GM21529 (cell line): ENCODE results near the gene GNRH2.
"Not testable (repeated sequence)": the region's sequence is repeated elsewhere in the genome, so short reads cannot be mapped to it uniquely, and the experiment has no call there.

Source experiments
- ATAC-seq: cut with Tn5 transposase; IDR thresholded peaks from one replicate; pipeline ENCODE4 v1.9.1; 2021; ENCODE audit not compliant: unreplicated experiment

Gene GNRH2

GRCh38 chr20:3041854-3042409, 1.5 kb upstream of the GNRH2 start:
- ATAC-seq = no peak

DNA sequence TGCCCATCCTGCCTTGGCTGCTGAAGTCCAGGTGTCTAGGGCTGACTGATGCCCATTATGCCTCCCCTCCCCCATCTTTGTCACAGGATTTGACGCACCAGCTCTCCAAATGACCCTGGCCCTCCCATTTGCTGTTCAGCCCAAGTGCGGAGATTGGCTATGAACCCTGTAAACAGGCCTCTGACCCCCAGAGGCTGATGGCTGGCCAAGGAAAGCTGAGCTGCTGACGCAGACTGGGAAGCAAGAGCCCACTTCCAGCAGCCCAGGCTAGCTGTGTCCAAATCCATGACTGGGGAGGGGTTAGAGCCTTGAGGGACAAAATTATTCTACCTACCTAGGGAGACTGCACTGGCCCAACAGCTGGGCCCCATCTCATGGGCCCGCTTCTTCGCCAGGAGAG, 797 bp upstream of the GNRH2 start:
- ATAC-seq = no peak

DNA sequence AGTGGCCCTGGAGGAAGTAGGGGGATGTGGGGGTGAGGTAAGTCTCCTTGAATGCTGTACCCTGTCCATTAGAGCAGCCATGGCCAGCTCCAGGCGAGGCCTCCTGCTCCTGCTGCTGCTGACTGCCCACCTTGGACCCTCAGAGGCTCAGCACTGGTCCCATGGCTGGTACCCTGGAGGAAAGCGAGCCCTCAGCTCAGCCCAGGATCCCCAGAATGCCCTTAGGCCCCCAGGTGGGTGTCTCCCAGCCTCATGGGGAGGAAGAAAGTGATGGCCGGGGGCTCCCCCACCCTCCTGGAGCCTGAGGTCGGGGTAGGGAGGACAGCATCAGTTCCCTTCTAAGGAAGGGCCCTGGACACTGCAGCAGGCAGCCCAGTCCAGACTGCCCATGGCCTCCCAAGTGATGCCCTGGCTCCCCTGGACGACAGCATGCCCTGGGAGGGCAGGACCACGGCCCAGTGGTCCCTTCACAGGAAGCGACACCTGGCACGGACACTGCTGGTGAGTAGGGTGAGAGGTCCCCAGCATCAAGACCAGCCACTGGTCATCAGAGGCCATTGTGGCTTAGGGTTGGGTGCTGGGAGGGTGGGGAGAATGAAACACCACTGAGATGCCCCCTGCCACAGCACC, 1.0 kb downstream of the GNRH2 start:
- ATAC-seq = no peak

DNA sequence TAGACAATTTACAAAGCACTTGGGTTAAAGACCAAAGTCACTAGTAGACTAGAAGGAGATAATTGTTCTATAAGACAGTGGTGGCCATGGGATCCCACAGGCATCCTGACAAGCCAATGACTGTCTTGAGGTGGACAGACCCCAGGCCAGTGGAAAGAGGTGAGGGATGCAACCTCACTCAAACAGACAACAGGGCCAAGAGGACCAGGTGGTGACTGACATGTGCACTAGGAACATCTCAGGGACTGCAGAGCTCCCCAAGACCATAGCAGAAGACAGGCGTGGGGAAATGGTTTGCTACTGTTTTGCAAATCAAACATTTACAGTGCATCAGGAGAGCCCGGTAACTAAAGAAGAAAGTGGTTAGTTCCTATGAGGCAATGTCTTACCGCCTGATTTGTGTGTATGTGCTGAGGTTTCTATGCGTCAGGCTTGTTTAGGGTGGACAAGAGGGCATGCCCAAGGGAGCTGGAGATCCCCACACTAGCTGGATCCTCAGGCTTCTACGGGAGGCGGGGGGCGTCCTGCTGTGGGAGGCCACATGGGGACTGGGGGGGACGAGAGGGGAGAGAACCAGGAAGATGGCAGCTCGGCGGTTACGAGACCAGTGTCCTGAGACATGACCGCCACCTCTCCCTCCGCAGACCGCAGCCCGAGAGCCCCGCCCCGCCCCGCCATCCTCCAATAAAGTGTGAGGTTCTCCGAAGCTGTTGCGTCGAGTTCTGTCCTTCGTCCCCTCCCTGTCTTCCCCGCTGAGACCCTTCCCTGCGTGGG, 1.8 kb downstream of the GNRH2 start:
- ATAC-seq = peak; percentile 48

- ATAC-seq = peak; percentile 90
Measured at GRCh38 chr20:3045816-3046676, 2.6 kb downstream of the GNRH2 start, which contains the start of gene MRPS26. MRPS26 (plus strand) TSS chr20:3046052; CDS start chr20:3046069, 17 bp downstream.

DNA sequence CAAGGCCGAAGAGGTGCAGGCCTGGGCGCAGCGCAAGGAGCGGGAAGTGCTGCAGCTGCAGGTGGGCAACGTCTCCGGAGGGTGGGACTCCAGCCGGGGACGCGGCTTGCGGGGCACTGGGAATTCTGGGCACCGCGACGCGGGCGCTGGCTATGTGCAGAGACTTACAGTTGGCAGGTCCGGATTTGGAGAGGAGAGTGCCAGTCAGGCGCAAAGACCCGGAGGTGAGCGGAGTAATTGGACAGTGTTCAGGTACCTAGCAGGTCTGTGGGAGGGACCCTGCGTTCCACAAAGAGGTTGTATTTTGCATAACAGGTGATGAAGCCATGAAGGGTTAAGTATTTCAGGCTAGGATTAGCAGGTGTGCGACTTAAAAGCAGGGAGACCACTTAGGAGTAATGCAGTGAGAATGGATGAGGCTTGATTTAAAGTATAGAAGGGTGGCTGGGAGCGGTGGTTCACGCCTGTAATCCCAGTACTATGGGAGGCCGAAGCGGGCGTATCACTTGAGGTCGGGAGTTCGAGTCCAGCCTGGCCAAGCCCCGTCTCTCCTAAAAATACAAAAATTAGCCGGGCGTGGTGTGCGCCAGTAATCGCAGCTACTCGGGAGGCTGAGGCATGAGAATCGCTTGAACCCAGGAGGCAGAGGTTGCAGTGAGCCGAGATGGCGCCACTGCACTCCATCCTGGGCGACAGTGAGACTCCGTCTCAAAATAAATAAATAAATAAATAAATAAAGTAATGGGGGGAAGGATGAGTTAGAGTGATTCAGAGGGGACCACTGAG, 3.4 kb downstream of the GNRH2 start:
- ATAC-seq = no peak

- no peak for ATAC-seq
Measured at GRCh38 chr20:3047486-3048419, 4.3 kb downstream of the GNRH2 start.

GRCh38 chr20:3051385-3052019, 8.1 kb downstream of the GNRH2 start:
- no peak for ATAC-seq

DNA sequence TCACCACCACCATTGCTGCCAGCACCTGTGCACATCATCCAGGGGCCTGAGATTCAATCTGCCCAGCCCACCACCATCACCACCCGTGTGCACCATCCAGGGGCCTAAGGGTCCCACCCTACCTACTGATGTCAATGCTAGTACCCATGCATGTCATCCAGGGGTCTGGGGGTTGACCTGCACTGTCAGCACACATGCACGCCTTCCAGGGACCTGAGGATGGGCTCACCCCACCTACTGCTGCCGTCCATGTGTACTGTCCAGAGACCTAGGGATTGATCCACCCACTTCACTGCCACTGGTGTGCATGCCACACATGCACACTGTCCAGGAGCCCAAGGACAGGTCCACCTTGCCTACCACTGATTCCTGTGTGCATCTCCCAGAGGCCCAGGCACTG, 16.1 kb downstream of the GNRH2 start:
- ATAC-seq = no peak

DNA sequence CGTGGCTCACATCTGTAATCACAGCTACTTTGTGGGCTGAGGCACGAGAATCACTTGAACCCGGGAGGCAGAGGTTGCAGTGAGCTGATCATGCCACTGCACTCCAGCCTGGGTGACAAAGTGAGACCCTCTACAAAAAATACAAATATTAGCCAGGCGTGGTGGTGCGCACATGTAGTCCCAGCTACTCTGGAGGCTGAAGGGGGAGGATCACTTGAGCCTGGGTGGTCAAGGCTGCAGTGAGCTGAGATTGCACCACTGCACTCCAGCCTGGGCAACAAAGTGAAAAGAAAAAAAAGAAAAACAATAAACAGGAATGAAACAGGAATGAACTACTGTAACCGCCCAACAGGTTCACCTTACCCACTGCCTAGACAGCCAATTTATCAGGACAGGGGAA, 20.7 kb downstream of the GNRH2 start:
- not testable (repeated sequence) for ATAC-seq

- ATAC-seq = no peak
Measured at GRCh38 chr20:3067139-3068014, 24.0 kb downstream of the GNRH2 start.

- ATAC-seq = no peak
Measured at GRCh38 chr20:3068075-3068474, 24.7 kb downstream of the GNRH2 start.

- ATAC-seq = no peak
Measured at GRCh38 chr20:3068986-3069900, 25.8 kb downstream of the GNRH2 start.

DNA sequence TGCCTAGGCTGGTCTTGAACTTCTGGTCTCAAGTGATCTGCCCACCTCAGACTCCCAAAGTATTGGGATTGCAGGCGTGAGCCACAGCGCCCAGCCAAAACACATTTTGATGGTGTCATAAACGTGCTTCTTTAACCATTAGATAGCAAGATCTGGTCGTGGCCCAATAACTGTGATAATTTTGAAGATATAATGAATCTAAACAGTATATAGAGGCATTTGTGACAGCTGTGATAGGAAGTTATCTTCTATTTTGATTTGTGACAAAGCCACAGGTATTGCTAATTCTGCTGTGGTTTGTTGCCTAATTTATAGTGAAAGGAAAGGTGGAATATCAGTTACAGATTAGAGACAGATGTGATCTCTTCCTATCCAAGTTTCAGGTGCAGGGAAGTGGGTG, 27.3 kb downstream of the GNRH2 start:
- no peak for ATAC-seq

DNA sequence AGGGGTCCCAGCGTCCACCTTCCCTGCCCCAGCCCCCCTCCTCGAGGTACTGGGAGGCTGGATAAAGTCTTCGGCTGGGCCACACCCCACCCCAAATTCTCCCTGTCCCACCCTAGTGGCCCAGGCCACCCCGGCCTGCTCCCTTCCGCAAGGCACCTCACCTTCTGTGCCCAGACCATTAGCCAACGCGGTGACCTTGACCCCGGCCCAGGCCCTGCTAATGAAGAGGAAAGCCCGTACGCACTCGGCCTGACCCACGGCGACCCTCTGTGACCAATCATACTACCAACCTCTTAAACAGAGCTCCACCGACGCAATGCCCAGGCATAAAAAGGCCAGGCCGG, 27.8 kb downstream of the GNRH2 start:
- ATAC-seq = no peak

DNA sequence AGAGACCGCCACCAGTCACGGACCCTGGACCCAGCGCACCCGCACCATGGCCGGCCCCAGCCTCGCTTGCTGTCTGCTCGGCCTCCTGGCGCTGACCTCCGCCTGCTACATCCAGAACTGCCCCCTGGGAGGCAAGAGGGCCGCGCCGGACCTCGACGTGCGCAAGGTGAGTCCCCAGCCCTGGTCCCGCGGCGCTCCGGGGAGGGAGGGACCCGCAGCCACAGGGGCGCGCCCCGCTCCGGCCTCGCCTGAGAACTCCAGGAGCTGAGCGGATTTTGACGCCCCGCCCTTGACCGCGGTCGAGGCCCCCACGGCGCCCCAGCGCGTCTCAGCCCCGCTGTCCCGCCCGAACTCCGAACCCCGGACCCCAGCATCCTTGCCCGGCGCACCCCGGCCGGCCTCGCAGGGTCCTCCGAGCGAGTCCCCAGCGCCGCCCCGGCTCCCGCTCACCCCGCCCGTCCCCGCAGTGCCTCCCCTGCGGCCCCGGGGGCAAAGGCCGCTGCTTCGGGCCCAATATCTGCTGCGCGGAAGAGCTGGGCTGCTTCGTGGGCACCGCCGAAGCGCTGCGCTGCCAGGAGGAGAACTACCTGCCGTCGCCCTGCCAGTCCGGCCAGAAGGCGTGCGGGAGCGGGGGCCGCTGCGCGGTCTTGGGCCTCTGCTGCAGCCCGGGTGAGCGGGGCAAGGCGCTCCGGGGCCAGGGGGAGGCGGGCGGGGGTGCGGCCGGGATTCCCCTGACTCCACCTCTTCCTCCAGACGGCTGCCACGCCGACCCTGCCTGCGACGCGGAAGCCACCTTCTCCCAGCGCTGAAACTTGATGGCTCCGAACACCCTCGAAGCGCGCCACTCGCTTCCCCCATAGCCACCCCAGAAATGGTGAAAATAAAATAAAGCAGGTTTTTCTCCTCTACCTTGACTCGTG, 28.4 kb downstream of the GNRH2 start, which contains the start of gene OXT:
Gene OXT, plus strand, starts transcription at position 11 of the 920 bp plus-strand sequence. Its CDS starts 36 bp downstream, at position 47.
- no peak for ATAC-seq
